K562 (cell line): ENCODE results near the gene MOB3B. TPM values are rescaled to one million over a fixed set of nuclear protein-coding genes. Genes with fewer than 3 reads are reported as not detected.

Experiments
- ATAC-seq: fragments of 200-7000 bp; cut with Tn5 transposase; 3 replicates; pipeline ENCODE4 v1.9.1; 2020; ENCODE audit warnings: moderate library complexity
- BruUV-seq: library from RNA; stranded (reverse); fragments of 400-500 nt; replicated peaks from 2 replicates; lab custom pipeline; 2021; lab: Mats Ljungman, UMichigan
- CTCF ChIA-PET: fragments of 300-600 bp; formaldehyde crosslinking; extraction: SDS; loops from one replicate; lab custom pipeline; 2021; ENCODE audit warnings: low intra/inter-chr PET ratio; lab: Yijun Ruan, JAX
- POLR2A ChIA-PET: fragments of 300-600, 350-650 bp; sonication (Branson Sonifier 250); formaldehyde crosslinking; extraction: SDS; loops from one replicate; lab custom pipeline; 2021; ENCODE audit warnings: antibody characterized with exemption, inconsistent platforms; lab: Yijun Ruan, JAX
- DNase-seq, 4 experiments: peaks; one replicate each; pipeline versions ENCODE4 v3.0.0 to v3.0.0-alpha.2; 2011 to 2018; ENCODE audit warnings: low spot score in 3 of 4, mixed read lengths in 3 of 4; ENCODE audit errors: extremely low read depth in 1 of 4
- FAIRE-seq: peaks from 2 replicates; lab custom pipeline; 2011; peaks lifted over from hg19 to GRCh38; lab: Jason Lieb, UNC
- H2AFZ ChIP-seq: 2 replicates; pipeline ENCODE4 v1.6.0; 2011; ENCODE audit warnings: low read depth, low read length, control low read depth, inconsistent platforms
- H3K27ac ChIP-seq: fragments of 200-600 bp; 3 replicates; pipeline ENCODE4 v1.8.0; 2011; ENCODE audit warnings: low read depth, mild to moderate bottlenecking, control low read depth, inconsistent platforms, low read length, moderate library complexity, mixed read lengths; ENCODE audit errors: extremely low read depth
- H3K27me3 ChIP-seq, 2 experiments: fragments of 300-600 bp in 1 of 2; 2 replicates in 1 of 2; 3 replicates in 1 of 2; pipeline versions ENCODE4 v1.6.0 to v1.8.0; 2011; ENCODE audit warnings: inconsistent platforms in 2 of 2, low read length in 2 of 2, mild to moderate bottlenecking in 1 of 2, mixed read lengths in 1 of 2, moderate library complexity in 1 of 2; ENCODE audit not compliant: control insufficient read depth in 2 of 2, insufficient read depth in 2 of 2
- H3K36me3 ChIP-seq: fragments of 300-600 bp; 3 replicates; pipeline ENCODE4 v1.8.0; 2011; ENCODE audit warnings: mild to moderate bottlenecking, low read length, inconsistent platforms; ENCODE audit not compliant: control insufficient read depth, insufficient read depth
- H3K4me1 ChIP-seq, 2 experiments: fragments of 200-600 bp in 1 of 2; replicated peaks in 1 of 2; 2 replicates in 1 of 2; 3 replicates in 1 of 2; pipeline versions ENCODE4 v1.5.1 to v1.8.0; 2011; ENCODE audit warnings: inconsistent platforms in 2 of 2, low read length in 2 of 2, mild to moderate bottlenecking in 1 of 2, mixed read lengths in 1 of 2, moderate library complexity in 1 of 2; ENCODE audit not compliant: control insufficient read depth in 2 of 2, insufficient read depth in 2 of 2
- H3K4me2 ChIP-seq: 2 replicates; pipeline ENCODE4 v1.6.1; 2011; ENCODE audit warnings: low read length, control low read depth, inconsistent platforms, mixed read lengths; ENCODE audit not compliant: insufficient read depth
- H3K4me3 ChIP-seq: fragments of 200-600 bp; sonication (generic), shearing (Covaris generic); 2 replicates; pipeline ENCODE4 v1.5.1; 2016; ENCODE audit warnings: control low read depth, inconsistent platforms
- H3K79me2 ChIP-seq: fragments of 200-600 bp; 3 replicates; pipeline ENCODE4 v1.8.0; 2011; ENCODE audit warnings: low read length, inconsistent platforms; ENCODE audit not compliant: control insufficient read depth, insufficient read depth
- H3K9ac ChIP-seq, 2 experiments: 2 replicates each; pipeline versions ENCODE4 v1.6.0 to v1.6.1; 2011; ENCODE audit warnings: low read depth in 2 of 2, low read length in 2 of 2, control low read depth in 1 of 2, inconsistent platforms in 1 of 2, mild to moderate bottlenecking in 1 of 2, mixed read lengths in 1 of 2; ENCODE audit not compliant: insufficient read depth in 1 of 2
- H3K9me1 ChIP-seq: one replicate; pipeline ENCODE4 v1.6.0; 2011; ENCODE audit warnings: inconsistent platforms, mild to moderate bottlenecking, low read length, moderate library complexity; ENCODE audit not compliant: control insufficient read depth, insufficient read depth
- H3K9me3 ChIP-seq: replicated peaks from 2 replicates; pipeline ENCODE4 v1.5.1; 2011; ENCODE audit warnings: low read depth, low read length, inconsistent platforms; ENCODE audit not compliant: control insufficient read depth, insufficient read depth
- H4K20me1 ChIP-seq: replicated peaks from 2 replicates; pipeline ENCODE4 v1.6.1; 2011; ENCODE audit warnings: low read length, inconsistent platforms, mixed read lengths; ENCODE audit not compliant: control insufficient read depth, insufficient read depth
- DEAF1 ChIP-seq: fragments of 450-650 bp; formaldehyde crosslinking; IDR thresholded peaks from 2 replicates; pipeline ENCODE4 v1.4.0; 2020; ENCODE audit warnings: mild to moderate bottlenecking, moderate library complexity
- FIP1L1 ChIP-seq: fragments of 200-400 bp; formaldehyde crosslinking; IDR thresholded peaks from 2 replicates; pipeline ENCODE4 v1.6.1; 2018; ENCODE audit warnings: mild to moderate bottlenecking, low read depth, low read length; ENCODE audit not compliant: poor library complexity, severe bottlenecking
- GABPB2 ChIP-seq: fragments of 250-450 bp; sonication (Bioruptor Pico); conservative IDR thresholded peaks from 2 replicates; pipeline ENCODE4 v1.5.1; 2021; ENCODE audit warnings: mild to moderate bottlenecking
- HCFC1 ChIP-seq: IDR thresholded peaks from 2 replicates; pipeline ENCODE4 v1.6.1; 2012; ENCODE audit warnings: low read depth, low read length, improper control_type of control experiment
- HIVEP1 ChIP-seq: fragments of 250-450 bp; sonication (Bioruptor Pico); IDR thresholded peaks from 2 replicates; pipeline ENCODE4 v1.4.0; 2020; ENCODE audit warnings: mild to moderate bottlenecking
- HNRNPH1 ChIP-seq: fragments of 200-400 bp; formaldehyde crosslinking; optimal IDR thresholded peaks from 2 replicates; pipeline ENCODE3; 2017; ENCODE audit warnings: low read depth, mild to moderate bottlenecking, low read length, moderate library complexity
- MAFG ChIP-seq: fragments of 450-650 bp; conservative IDR thresholded peaks from 2 replicates; pipeline ENCODE4 v1.6.1; 2016; ENCODE audit warnings: missing genetic modification characterization, missing compliant biosample characterization
- MYBL2 ChIP-seq, 2 experiments: fragments of 450-650 bp in 1 of 2; sonication (generic) in 1 of 2; formaldehyde crosslinking in 1 of 2; IDR thresholded peaks; 2 replicates each; pipeline versions ENCODE4 v1.6.1 to v1.8.1; 2017 to 2022; ENCODE audit warnings: borderline replicate concordance in 1 of 2, inconsistent platforms in 1 of 2, low read depth in 1 of 2, mild to moderate bottlenecking in 1 of 2, missing genetic modification reagents in 1 of 2, moderate library complexity in 1 of 2
- NFRKB ChIP-seq: fragments of 450-650 bp; IDR thresholded peaks from 2 replicates; pipeline ENCODE4 v1.6.1; 2016; ENCODE audit warnings: low read depth
- SRSF7 ChIP-seq: fragments of 200-400 bp; formaldehyde crosslinking; optimal IDR thresholded peaks from 2 replicates; pipeline ENCODE3; 2017; ENCODE audit warnings: mild to moderate bottlenecking, low read depth, low read length
- TAF15 ChIP-seq: fragments of 200-400 bp; formaldehyde crosslinking; IDR thresholded peaks from 2 replicates; pipeline ENCODE4 v1.6.1; 2017; ENCODE audit warnings: mild to moderate bottlenecking, low read depth, low read length, moderate library complexity
- ZFP1 ChIP-seq: fragments of 450-650 bp; formaldehyde crosslinking; IDR thresholded peaks from 2 replicates; pipeline ENCODE4 v1.4.0; 2020; ENCODE audit warnings: mild to moderate bottlenecking, mixed read lengths
- ZFP91 ChIP-seq: sonication (generic); formaldehyde crosslinking; IDR thresholded peaks from 2 replicates; pipeline ENCODE4 v1.8.0; 2022; ENCODE audit warnings: mild to moderate bottlenecking, missing genetic modification reagents
- ZNF316 ChIP-seq: fragments of 450-650 bp; IDR thresholded peaks from 2 replicates; pipeline ENCODE4 v1.6.1; 2016
- in situ Hi-C: fragments of 300-500 bp; cut with MboI; formaldehyde crosslinking; loops from 4 replicates; pipeline ENCODE4 v1.15.0; 2018; ENCODE audit warnings: inconsistent platforms, mixed read lengths
- intact Hi-C: fragments of 100-400 bp; cut with micrococcal nuclease; formaldehyde crosslinking; loops from 2 replicates; pipeline ENCODE4 v1.14.2; 2022
- polyA plus RNA-seq, 8 experiments: library from polyadenylated mRNA; depleted of rRNA in 4 of 8; stranded (reverse) in 5 of 8; unstranded in 3 of 8; fragments of >200 nt; fragmentation: Nextera tagmentation in 2 of 8; fragmentation: Illumina TruSeq in 1 of 8; extraction: Ambion mirVana in 2 of 8; extraction: Trizol in 1 of 8; gene quantifications; 2 replicates each; pipeline versions ENCODE4 v1.2.1 to v1.2.3, GENCODE V29; 2011 to 2014; ENCODE audit warnings: inconsistent platforms in 1 of 8, missing spikeins in 1 of 8
- total RNA-seq, 7 experiments: library from RNA; depleted of rRNA in 6 of 7; stranded (reverse); fragments of >200 nt in 6 of 7; fragmentation: Illumina TruSeq in 2 of 7; extraction: Trizol in 2 of 7; gene quantifications; 2 replicates each; pipeline versions ENCODE4 v1.2.1 to v1.2.3, GENCODE V29; 2011 to 2021; ENCODE audit warnings: low replicate concordance in 1 of 7
- TF ChIP-seq, protein P1 (sequence below): fragments of 450-650 bp; IDR thresholded peaks from 2 replicates; pipeline ENCODE4 v1.6.1; 2017; ENCODE audit warnings: antibody characterized with exemption

Gene MOB3B
- total and polyA plus RNA-seq, 9 of the 15 experiments (the other 6 are each of a cell fraction or from before 2014, with no cell fraction given), result 3.6 to 12.8 (median 7.2) TPM

GRCh38 chr9:27565696-27566095 is 36.1 kb upstream of the MOB3B start:
- no peak for ATAC-seq
- Histone ChIP-seq H2AFZ (no peak overlapping the region), H3K9me3 (no peaks in the 10 kb centered on the region)
- intact Hi-C loops, result no loop called here
- in situ Hi-C loops, result no loop called here
- TF ChIP-seq MAFG (tag) (0 out of 2 replicates have a peak, but pooled peaks have one; percentile 18), GABPB2 (CRISPR knock-in tag) (no peak), ZNF316 (peak; percentile 62), NFRKB (no peak), HIVEP1 (CRISPR knock-in tag) (no peak), TAF15 (no peak), ZFP1 (CRISPR knock-in tag) (no peak), ZFP91 (CRISPR knock-in tag) (no peak), HNRNPH1 (no peak), DEAF1 (CRISPR knock-in tag) (no peak), HCFC1 (no peak), MYBL2 (IDR thresholded peaks at IDR 0.05; ENCODE audit: low read depth) (no peak), MYBL2 (CRISPR knock-in tag; IDR thresholded peaks at IDR 0.05; ENCODE audit: borderline replicate concordance) (no peak), SRSF7 (no peak), FIP1L1 (no peak)
- TF ChIP-seq, protein P1, sequence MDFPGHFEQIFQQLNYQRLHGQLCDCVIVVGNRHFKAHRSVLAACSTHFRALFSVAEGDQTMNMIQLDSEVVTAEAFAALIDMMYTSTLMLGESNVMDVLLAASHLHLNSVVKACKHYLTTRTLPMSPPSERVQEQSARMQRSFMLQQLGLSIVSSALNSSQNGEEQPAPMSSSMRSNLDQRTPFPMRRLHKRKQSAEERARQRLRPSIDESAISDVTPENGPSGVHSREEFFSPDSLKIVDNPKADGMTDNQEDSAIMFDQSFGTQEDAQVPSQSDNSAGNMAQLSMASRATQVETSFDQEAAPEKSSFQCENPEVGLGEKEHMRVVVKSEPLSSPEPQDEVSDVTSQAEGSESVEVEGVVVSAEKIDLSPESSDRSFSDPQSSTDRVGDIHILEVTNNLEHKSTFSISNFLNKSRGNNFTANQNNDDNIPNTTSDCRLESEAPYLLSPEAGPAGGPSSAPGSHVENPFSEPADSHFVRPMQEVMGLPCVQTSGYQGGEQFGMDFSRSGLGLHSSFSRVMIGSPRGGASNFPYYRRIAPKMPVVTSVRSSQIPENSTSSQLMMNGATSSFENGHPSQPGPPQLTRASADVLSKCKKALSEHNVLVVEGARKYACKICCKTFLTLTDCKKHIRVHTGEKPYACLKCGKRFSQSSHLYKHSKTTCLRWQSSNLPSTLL, result no peak
- TF ChIP-seq, all 486 proteins: peak for 2
- no TSS peak for BruUV-seq
- no peak for DNase-seq
- H4K20me1 ChIP-seq, result no peaks in the 10 kb centered on the region
- no peak for FAIRE-seq
- H3K27ac ChIP-seq, result no peak overlapping the region
- POLR2A ChIA-PET, result no interaction called here
- H3K36me3 ChIP-seq, result 0 out of 3 replicates have a peak, but pooled peaks cover 2% of the 10 kb centered on the region
- no peaks in the 10 kb centered on the region for H3K79me2 ChIP-seq
- CTCF ChIA-PET, result no interaction called here
- H3K27me3 ChIP-seq, result no peaks in the 10 kb centered on the region
- no peak overlapping the region for H3K9ac ChIP-seq
- no peaks in the 10 kb centered on the region for H3K9me1 ChIP-seq
- H3K4me1 ChIP-seq, result no peaks in the 10 kb centered on the region
- no peak overlapping the region for H3K4me3 ChIP-seq
- H3K4me2 ChIP-seq, result no peak overlapping the region
